ENCODE measurements around the gene SOS2.

GRCh38 chr14:50232276-50232642 lies 881 bp upstream of the SOS2 start:
- TF ChIP-seq CTCF (IDR thresholded peaks at IDR 0.05) = peak in 1 of 6 experiments; percentile 6
- TF ChIP-seq POLR2A (IDR thresholded peaks at IDR 0.05) = no peak

All from adrenal gland (tissue), 5 donors.